Spinal cord (tissue), 10 donors: ENCODE results near the gene MED26. TPM values are rescaled to one million over a fixed set of nuclear protein-coding genes. Genes with fewer than 3 reads are reported as not detected.

Experiments
- DNase-seq, 6 donors: peaks; one replicate each; pipeline versions ENCODE4 v3.0.0 to v3.0.0-alpha.2; 2013 to 2015; ENCODE audit warnings: low spot score in 6 of 6, low read depth in 4 of 6
- H3K27ac ChIP-seq: one replicate; pipeline ENCODE4 v1.5.1; 2013; ENCODE audit warnings: low read depth, low read length, control low read depth
- H3K27me3 ChIP-seq: one replicate; pipeline ENCODE4 v1.6.1; 2013; ENCODE audit warnings: low read length; ENCODE audit not compliant: control insufficient read depth, insufficient read depth
- H3K36me3 ChIP-seq: one replicate; pipeline ENCODE4 v1.6.1; 2013; ENCODE audit warnings: low read length; ENCODE audit not compliant: control insufficient read depth, insufficient read depth
- H3K4me1 ChIP-seq: one replicate; pipeline ENCODE4 v1.6.1; 2013; ENCODE audit warnings: low read length; ENCODE audit not compliant: control insufficient read depth, insufficient read depth
- H3K4me3 ChIP-seq: one replicate; pipeline ENCODE4 v1.5.1; 2013; ENCODE audit warnings: low read depth, low read length, control low read depth
- H3K9me3 ChIP-seq: one replicate; pipeline ENCODE4 v1.6.1; 2013; ENCODE audit warnings: low read length; ENCODE audit not compliant: control insufficient read depth, insufficient read depth
- WGBS: methylation state at CpG from one replicate; pipeline ENCODE4 v1.1.5; 2013; ENCODE audit warnings: missing lambda C conversion rate; ENCODE audit not compliant: insufficient coverage; 5-methylcytosine and 5-hydroxymethylcytosine counted together
- polyA plus RNA-seq, 2 donors: library from polyadenylated mRNA; unstranded; fragments of 120-200 nt; gene quantifications; one replicate each; pipeline ENCODE4 v1.2.1, GENCODE V29; 2013; ENCODE audit not compliant: insufficient read length in 2 of 2
- total RNA-seq, 2 donors: library from RNA; depleted of rRNA in 1 of 2; stranded (reverse); fragments of 120-200 nt in 1 of 2; fragments of >200 nt in 1 of 2; gene quantifications; one replicate each; pipeline versions ENCODE4 v1.2.3 to v1.2.4, GENCODE V29; 2013 to 2014
- donor health status: healthy.

Gene MED26
- total and polyA plus RNA-seq, 4 donors, result 4.0 to 9.2 (median 8.1) TPM

GRCh38 chr19:16620018-16620417 lies 8.0 kb downstream of the MED26 start:
- no peak overlapping the region for H3K4me3 ChIP-seq
- WGBS, result 53% methylated on average over 2 of the region's 5 CpGs
- no peak overlapping the region for H3K27ac ChIP-seq
- H3K36me3 ChIP-seq, result peaks cover 11% of the 10 kb centered on the region
- H3K9me3 ChIP-seq, result no peaks in the 10 kb centered on the region
- no peak for DNase-seq
- no peaks in the 10 kb centered on the region for H3K27me3 ChIP-seq
- H3K4me1 ChIP-seq, result peaks cover 14% of the 10 kb centered on the region

DNA sequence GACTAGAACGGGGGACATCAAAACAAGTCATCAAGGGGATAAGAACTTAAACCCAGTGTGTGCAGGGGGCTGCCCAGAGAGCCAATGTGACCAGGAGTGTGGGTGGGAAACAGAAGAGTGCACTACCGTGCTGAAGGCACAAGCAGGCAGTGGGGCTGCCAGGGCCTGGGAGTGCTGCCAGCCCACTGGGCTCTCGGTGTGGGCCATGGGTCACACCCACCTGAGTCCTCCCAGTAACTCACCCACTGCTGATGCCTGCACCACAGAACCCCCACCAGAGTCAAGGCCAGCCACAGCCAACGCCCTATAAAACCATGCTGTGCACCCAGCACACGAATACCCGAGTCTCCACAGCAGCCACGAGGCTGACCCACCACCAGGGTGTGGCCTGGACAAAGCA lies 8.5 kb downstream of the MED26 start:
- no peaks in the 10 kb centered on the region for H3K27me3 ChIP-seq
- no peak overlapping the region for H3K27ac ChIP-seq
- H3K4me3 ChIP-seq, result no peak overlapping the region
- WGBS, result 58% methylated on average over 5 of the region's 7 CpGs
- no peak for DNase-seq
- no peaks in the 10 kb centered on the region for H3K9me3 ChIP-seq
- peaks cover 17% of the 10 kb centered on the region for H3K4me1 ChIP-seq
- H3K36me3 ChIP-seq, result peaks cover 7% of the 10 kb centered on the region

DNA sequence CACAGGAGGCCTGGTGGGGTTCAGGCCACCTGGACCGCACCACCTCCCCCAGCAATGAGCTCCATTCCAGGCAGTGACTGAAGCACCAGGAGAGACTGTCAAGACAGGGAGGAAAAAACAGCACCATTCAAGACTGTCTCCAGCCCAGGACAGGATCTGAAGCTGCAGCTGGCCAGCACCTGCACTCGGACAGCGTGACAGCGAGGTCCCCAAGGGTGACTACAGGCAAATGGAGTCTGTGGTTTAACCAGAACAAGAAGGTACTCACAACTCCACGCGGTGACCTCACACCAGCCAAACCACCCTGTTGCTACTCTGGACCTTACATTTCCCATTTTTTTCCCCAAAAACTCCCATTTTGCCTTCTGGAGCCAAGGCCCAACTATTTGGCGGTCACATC lies 9.8 kb downstream of the MED26 start:
- Histone ChIP-seq H3K9me3 (no peaks in the 10 kb centered on the region), H3K4me1 (peaks cover 17% of the 10 kb centered on the region), H3K27ac (no peak overlapping the region), H3K36me3 (peaks cover 3% of the 10 kb centered on the region), H3K27me3 (no peaks in the 10 kb centered on the region), H3K4me3 (no peak overlapping the region)
- no peak for DNase-seq
- 87% methylated on average over 7 of the region's 7 CpGs for WGBS

DNA sequence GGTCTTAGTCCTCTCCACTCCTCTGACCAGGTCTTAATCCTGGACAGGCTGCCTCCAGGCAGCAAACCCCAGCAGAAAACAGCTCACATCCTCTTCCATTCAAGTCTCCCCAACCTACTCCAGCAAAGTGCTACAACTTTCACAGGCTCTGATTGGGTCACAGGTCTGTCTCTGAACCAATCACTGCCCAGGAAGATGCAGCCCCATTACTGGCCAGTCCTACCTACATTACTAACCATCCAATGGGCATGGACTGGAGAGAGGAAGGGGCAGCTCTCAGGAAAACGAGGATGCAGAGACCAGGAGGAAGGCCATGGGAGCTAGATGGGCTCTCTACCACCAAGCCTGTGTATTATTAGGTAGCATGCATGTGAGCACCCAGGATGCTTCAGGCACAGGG lies 12.2 kb downstream of the MED26 start:
- no peak for DNase-seq
- H3K36me3 ChIP-seq, result peaks cover 3% of the 10 kb centered on the region
- no peak overlapping the region for H3K27ac ChIP-seq
- H3K9me3 ChIP-seq, result no peaks in the 10 kb centered on the region
- H3K27me3 ChIP-seq, result no peaks in the 10 kb centered on the region
- H3K4me1 ChIP-seq, result peaks cover 17% of the 10 kb centered on the region
- H3K4me3 ChIP-seq, result no peak overlapping the region
- no CpG with 5 or more reads among the region's 1 CpG for WGBS

- H3K27ac ChIP-seq, result no peak overlapping the region
- peaks cover 3% of the 10 kb centered on the region for H3K36me3 ChIP-seq
- H3K9me3 ChIP-seq, result no peaks in the 10 kb centered on the region
- H3K4me3 ChIP-seq, result no peak overlapping the region
- H3K27me3 ChIP-seq, result no peaks in the 10 kb centered on the region
- WGBS, result 43% methylated on average over 2 of the region's 2 CpGs
- H3K4me1 ChIP-seq, result peaks cover 12% of the 10 kb centered on the region
- no peak for DNase-seq
Measured at GRCh38 chr19:16614941-16615340, 13.1 kb downstream of the MED26 start.

DNA sequence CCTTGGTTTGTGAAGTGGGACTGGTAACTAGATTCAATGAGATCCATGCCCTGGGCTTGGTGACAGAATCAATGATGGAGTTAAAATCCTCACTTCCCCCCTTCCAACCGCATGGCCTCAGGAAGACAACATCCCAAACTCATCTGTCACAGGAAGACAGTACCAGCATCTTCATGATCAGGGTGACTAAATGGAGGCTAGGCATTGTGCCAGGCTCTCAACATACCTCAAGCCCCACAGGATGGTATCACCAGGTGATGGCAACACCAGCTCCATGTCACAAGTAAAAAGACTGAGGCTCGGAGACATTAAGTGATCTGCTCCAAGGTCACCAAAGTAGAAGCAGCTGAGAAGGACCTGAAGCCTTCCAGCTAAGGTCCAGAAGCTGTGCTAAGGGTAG lies 14.2 kb downstream of the MED26 start:
- no peaks in the 10 kb centered on the region for H3K27me3 ChIP-seq
- H3K36me3 ChIP-seq, result peaks cover 3% of the 10 kb centered on the region
- DNase-seq, result no peak
- no peak overlapping the region for H3K4me3 ChIP-seq
- no peaks in the 10 kb centered on the region for H3K9me3 ChIP-seq
- no peak overlapping the region for H3K27ac ChIP-seq
- 90% methylated on average over 2 of the region's 2 CpGs for WGBS
- H3K4me1 ChIP-seq, result peaks cover 4% of the 10 kb centered on the region

DNA sequence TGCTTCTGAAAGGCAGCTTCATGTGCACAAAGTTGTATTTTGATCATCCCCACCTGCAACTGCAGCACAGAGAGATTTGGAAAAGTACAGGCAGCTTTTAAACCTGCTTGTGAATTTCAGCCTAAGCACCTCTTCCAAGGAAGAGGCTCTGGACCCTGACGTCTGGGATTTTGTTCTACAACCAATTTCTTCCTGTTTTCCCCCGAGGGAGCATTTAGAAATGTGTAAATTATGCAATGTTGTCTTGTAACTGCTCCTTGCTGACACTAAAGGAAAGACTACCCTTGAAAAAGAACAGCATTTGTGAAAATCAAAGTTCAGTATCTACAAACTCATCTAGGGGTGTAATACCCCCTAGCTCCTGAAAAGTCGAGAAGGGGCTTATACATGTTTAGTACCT lies 15.4 kb downstream of the MED26 start:
- Histone ChIP-seq H3K4me3 (no peak overlapping the region), H3K27me3 (no peaks in the 10 kb centered on the region), H3K27ac (no peak overlapping the region), H3K36me3 (peaks cover 3% of the 10 kb centered on the region), H3K4me1 (peaks cover 8% of the 10 kb centered on the region), H3K9me3 (no peaks in the 10 kb centered on the region)
- WGBS, result no CpG with 5 or more reads among the region's 3 CpGs
- DNase-seq, result no peak

- Histone ChIP-seq H3K4me1 (peaks cover 9% of the 10 kb centered on the region), H3K36me3 (peaks cover 4% of the 10 kb centered on the region), H3K27ac (no peak overlapping the region), H3K27me3 (no peaks in the 10 kb centered on the region), H3K9me3 (no peaks in the 10 kb centered on the region), H3K4me3 (no peak overlapping the region)
- DNase-seq, result no peak
- WGBS, result 97% methylated on average over 2 of the region's 6 CpGs
Measured at GRCh38 chr19:16611121-16611520, 16.9 kb downstream of the MED26 start.

DNA sequence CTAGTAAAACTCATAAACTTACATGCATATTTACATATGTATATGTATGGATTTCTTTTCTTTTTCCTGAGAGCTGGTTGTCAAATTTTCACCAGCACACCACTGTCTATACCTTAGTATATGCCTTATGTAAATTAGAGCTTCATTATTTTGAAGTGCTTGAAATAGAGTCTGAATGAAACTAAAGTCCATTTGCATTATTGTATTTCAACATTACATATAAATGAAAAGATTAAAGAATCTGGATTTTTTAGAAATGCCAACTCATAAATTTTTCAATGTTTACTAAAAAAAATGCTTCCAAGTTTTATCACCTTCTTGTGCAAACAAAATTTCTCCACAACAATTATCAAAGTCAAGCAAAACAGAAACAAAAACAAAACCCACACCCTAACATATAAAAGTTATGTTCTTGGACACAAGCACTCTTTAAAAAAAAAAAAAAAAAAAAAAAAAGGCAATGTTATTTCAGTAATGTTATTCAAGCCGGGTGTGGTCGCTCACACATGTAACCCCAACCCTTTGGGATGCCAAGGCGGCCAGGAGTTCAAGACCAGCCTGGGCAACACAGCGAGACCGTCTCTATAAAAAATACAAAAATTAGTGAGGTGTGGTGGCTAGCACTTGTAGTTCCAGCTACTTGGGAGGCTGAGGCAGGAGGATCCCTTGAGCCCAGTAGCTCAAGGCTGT lies 18.3 kb downstream of the MED26 start:
- Histone ChIP-seq H3K4me1 (peaks cover 17% of the 10 kb centered on the region), H3K27me3 (no peaks in the 10 kb centered on the region), H3K36me3 (peaks cover 4% of the 10 kb centered on the region), H3K9me3 (no peaks in the 10 kb centered on the region), H3K4me3 (no peak overlapping the region), H3K27ac (no peak overlapping the region)
- WGBS, result 100% methylated on average over 3 of the region's 5 CpGs
- DNase-seq, result no peak

DNA sequence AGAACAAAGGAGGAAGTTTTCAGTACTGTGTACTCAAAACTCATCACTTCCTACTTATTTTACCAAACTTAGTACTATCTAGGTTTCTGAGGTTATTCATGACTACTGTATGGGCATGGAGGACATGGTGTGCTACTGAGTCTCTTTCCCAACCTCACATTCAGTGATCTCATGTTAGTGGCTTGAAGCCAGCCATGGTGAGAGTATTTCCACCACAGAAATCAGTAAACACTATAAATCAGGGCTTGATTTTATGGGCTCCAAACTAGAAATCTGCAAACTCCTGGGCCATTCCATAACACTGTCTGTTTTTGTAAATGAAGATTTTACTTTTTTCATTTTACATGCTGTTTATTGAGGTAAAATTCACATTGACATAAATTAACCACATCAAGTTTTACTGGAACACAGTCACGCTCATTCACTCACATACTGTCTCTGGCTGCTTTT lies 19.7 kb downstream of the MED26 start:
- no peak for DNase-seq
- Histone ChIP-seq H3K36me3 (peaks cover 4% of the 10 kb centered on the region), H3K4me1 (peaks cover 22% of the 10 kb centered on the region), H3K27me3 (no peaks in the 10 kb centered on the region), H3K27ac (no peak overlapping the region), H3K4me3 (no peak overlapping the region), H3K9me3 (no peaks in the 10 kb centered on the region)
- WGBS, result no CpG with 5 or more reads among the region's 1 CpG
